Measurements from ENCODE around the gene KCNH8. TPM values are rescaled to one million over a fixed set of nuclear protein-coding genes. Genes with fewer than 3 reads are reported as not detected.

Gene KCNH8
- total RNA-seq, 2 donors from 2014 or later: 0.46 to 3.4 TPM

- intact Hi-C loops (cut with DNase I): no loop called here
- H3K27ac ChIP-seq: no peak overlapping the region
- H3K4me1 ChIP-seq (replicated peaks): no peaks in the 10 kb centered on the region
- no peaks in the 10 kb centered on the region for H3K36me3 ChIP-seq
- TF ChIP-seq, protein P1, sequence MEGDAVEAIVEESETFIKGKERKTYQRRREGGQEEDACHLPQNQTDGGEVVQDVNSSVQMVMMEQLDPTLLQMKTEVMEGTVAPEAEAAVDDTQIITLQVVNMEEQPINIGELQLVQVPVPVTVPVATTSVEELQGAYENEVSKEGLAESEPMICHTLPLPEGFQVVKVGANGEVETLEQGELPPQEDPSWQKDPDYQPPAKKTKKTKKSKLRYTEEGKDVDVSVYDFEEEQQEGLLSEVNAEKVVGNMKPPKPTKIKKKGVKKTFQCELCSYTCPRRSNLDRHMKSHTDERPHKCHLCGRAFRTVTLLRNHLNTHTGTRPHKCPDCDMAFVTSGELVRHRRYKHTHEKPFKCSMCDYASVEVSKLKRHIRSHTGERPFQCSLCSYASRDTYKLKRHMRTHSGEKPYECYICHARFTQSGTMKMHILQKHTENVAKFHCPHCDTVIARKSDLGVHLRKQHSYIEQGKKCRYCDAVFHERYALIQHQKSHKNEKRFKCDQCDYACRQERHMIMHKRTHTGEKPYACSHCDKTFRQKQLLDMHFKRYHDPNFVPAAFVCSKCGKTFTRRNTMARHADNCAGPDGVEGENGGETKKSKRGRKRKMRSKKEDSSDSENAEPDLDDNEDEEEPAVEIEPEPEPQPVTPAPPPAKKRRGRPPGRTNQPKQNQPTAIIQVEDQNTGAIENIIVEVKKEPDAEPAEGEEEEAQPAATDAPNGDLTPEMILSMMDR (IDR thresholded peaks at IDR 0.05): no peak
- no peak for TF ChIP-seq POLR2AphosphoS5 (IDR thresholded peaks at IDR 0.05)
- no peak for TF ChIP-seq POLR2A (IDR thresholded peaks at IDR 0.05)
- H3K4me3 ChIP-seq: no peak overlapping the region
- no peaks in the 10 kb centered on the region for H3K27me3 ChIP-seq (replicated peaks; ENCODE audit: insufficient read depth)
- no peaks in the 10 kb centered on the region for H3K9me3 ChIP-seq
- no peak for DNase-seq (ENCODE audit: low spot score)
- 72% methylated on average over 2 of the region's 2 CpGs for WGBS
Observed at GRCh38 chr3:19171794-19172193, 23.5 kb downstream of the KCNH8 start.

- Histone ChIP-seq H3K36me3 (no peaks in the 10 kb centered on the region), H3K4me1 (replicated peaks) (no peaks in the 10 kb centered on the region), H3K27ac (no peak overlapping the region), H3K27me3 (replicated peaks; ENCODE audit: insufficient read depth) (no peaks in the 10 kb centered on the region), H3K4me3 (no peak overlapping the region), H3K9me3 (no peaks in the 10 kb centered on the region)
- 47% methylated on average over 1 of the region's 1 CpG for WGBS
- TF ChIP-seq, protein P1 (IDR thresholded peaks at IDR 0.05): no peak
- TF ChIP-seq POLR2A (IDR thresholded peaks at IDR 0.05): no peak
- TF ChIP-seq POLR2AphosphoS5 (IDR thresholded peaks at IDR 0.05): no peak
- intact Hi-C loops (cut with DNase I): no loop called here
- no peak for DNase-seq (ENCODE audit: low spot score)
Observed at GRCh38 chr3:19173945-19174344, 25.6 kb downstream of the KCNH8 start.

- TF ChIP-seq POLR2AphosphoS5 (IDR thresholded peaks at IDR 0.05): no peak
- Histone ChIP-seq H3K27me3 (replicated peaks; ENCODE audit: insufficient read depth) (no peaks in the 10 kb centered on the region), H3K36me3 (no peaks in the 10 kb centered on the region), H3K9me3 (no peaks in the 10 kb centered on the region), H3K27ac (no peak overlapping the region), H3K4me1 (replicated peaks) (no peaks in the 10 kb centered on the region), H3K4me3 (no peak overlapping the region)
- no peak for DNase-seq (ENCODE audit: low spot score)
- WGBS: 44% methylated on average over 5 of the region's 5 CpGs
- intact Hi-C loops (cut with DNase I): no loop called here
Observed at GRCh38 chr3:19183584-19183983, 35.3 kb downstream of the KCNH8 start.

GRCh38 chr3:19190126-19190525 lies 41.8 kb downstream of the KCNH8 start:
- Histone ChIP-seq H3K4me3 (no peak overlapping the region), H3K36me3 (no peaks in the 10 kb centered on the region), H3K9me3 (no peaks in the 10 kb centered on the region), H3K27ac (no peak overlapping the region), H3K27me3 (replicated peaks; ENCODE audit: insufficient read depth) (no peaks in the 10 kb centered on the region), H3K4me1 (replicated peaks) (no peaks in the 10 kb centered on the region)
- intact Hi-C loops (cut with DNase I): no loop called here
- TF ChIP-seq, protein P1 (IDR thresholded peaks at IDR 0.05): no peak
- WGBS: 83% methylated on average over 1 of the region's 1 CpG
- no peak for DNase-seq (ENCODE audit: low spot score)

- intact Hi-C loops (cut with DNase I): no loop called here
- Histone ChIP-seq H3K27me3 (replicated peaks; ENCODE audit: insufficient read depth) (no peaks in the 10 kb centered on the region), H3K36me3 (no peaks in the 10 kb centered on the region), H3K27ac (no peak overlapping the region), H3K9me3 (no peaks in the 10 kb centered on the region), H3K4me3 (no peak overlapping the region), H3K4me1 (replicated peaks) (no peaks in the 10 kb centered on the region)
- WGBS: 92% methylated on average over 4 of the region's 4 CpGs
- no peak for DNase-seq (ENCODE audit: low spot score)
- no peak for TF ChIP-seq POLR2A (IDR thresholded peaks at IDR 0.05)
- TF ChIP-seq, protein P1 (IDR thresholded peaks at IDR 0.05): no peak
- TF ChIP-seq POLR2AphosphoS5 (IDR thresholded peaks at IDR 0.05): no peak
Observed at GRCh38 chr3:19190602-19191001, 42.3 kb downstream of the KCNH8 start.

Measured in prostate gland (tissue), 2 donors.